GM10248 (cell line): ENCODE measurements around the gene EPRS1.
"Not testable (repeated sequence)": the region's sequence is repeated elsewhere in the genome, so short reads cannot be mapped to it uniquely, and the experiment has no call there.

Experiments
- CTCF ChIA-PET: fragments of 300-600 bp; sonication (Branson Sonifier 250); formaldehyde crosslinking; extraction: SDS; loops from one replicate; lab custom pipeline; 2021; ENCODE audit warnings: antibody characterized with exemption; lab: Yijun Ruan, JAX
- POLR2A ChIA-PET: fragments of 350-650 bp; sonication (Branson Sonifier 250); formaldehyde crosslinking; extraction: SDS; loops from one replicate; lab custom pipeline; 2020; ENCODE audit warnings: antibody characterized with exemption; lab: Yijun Ruan, JAX
- DNase-seq: peaks from one replicate; pipeline ENCODE4 v3.0.0; 2012; ENCODE audit errors: extremely low spot score
- TF ChIP-seq, protein P1 (sequence below): IDR thresholded peaks from 2 replicates; pipeline ENCODE4 v1.5.1; 2012; ENCODE audit warnings: mild to moderate bottlenecking, low read depth; ENCODE audit errors: extremely low read depth, missing control alignments, control extremely low read depth

The EPRS1 gene

DNA sequence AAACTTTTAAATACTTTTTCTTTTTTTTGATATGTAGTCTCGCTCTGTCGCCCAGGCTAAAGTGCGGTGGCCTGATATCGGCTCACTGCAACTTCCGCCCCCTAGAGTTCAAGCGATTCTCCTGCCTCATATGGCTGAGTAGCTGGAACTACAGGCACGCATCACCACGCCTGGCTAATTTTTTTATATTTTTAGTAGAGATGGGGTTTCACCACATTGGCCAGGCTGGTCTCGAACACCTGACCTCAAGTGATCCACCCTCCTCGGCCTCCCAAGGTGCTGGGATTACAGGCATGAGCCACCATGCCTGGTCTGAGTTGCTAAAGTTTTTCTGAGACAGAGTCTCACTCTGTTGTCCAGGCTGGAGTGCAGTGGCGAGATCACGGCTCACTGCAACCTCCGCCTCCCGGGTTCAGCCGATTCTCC is 40.0 kb upstream of the EPRS1 start:
- CTCF ChIA-PET = interaction anchor here (1.0 to 3.5 kb wide), 8 partner anchors 11 to 97 kb away, joined by 3 to 8 read pairs (median 4); no protein-coding TSS in a partner anchor
- POLR2A ChIA-PET = not testable (repeated sequence)

DNA sequence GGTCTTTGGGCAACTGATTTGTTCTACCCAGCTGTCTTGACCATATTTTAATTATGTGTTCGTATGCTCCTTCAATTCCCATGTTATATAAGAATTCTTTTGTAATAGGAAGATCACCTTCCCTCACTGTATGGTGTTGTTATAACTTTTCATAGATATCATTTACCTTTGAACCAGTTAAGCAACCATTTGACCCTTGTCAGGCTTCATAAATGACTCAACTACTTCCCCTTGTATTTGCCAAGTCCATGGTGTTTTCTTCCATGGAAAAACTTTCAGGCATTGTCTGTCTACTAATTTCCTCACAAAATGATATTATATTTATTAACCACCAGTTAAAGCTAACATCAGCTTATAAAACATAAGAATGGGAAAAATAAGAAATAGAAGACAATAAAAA is 38.2 kb upstream of the EPRS1 start:
- no peak for DNase-seq
- CTCF ChIA-PET = interaction anchor here (0.9 to 3.5 kb wide), 5 partner anchors 12 to 134 kb away, joined by 3 to 8 read pairs (median 3); no protein-coding TSS in a partner anchor
- TF ChIP-seq, protein P1, sequence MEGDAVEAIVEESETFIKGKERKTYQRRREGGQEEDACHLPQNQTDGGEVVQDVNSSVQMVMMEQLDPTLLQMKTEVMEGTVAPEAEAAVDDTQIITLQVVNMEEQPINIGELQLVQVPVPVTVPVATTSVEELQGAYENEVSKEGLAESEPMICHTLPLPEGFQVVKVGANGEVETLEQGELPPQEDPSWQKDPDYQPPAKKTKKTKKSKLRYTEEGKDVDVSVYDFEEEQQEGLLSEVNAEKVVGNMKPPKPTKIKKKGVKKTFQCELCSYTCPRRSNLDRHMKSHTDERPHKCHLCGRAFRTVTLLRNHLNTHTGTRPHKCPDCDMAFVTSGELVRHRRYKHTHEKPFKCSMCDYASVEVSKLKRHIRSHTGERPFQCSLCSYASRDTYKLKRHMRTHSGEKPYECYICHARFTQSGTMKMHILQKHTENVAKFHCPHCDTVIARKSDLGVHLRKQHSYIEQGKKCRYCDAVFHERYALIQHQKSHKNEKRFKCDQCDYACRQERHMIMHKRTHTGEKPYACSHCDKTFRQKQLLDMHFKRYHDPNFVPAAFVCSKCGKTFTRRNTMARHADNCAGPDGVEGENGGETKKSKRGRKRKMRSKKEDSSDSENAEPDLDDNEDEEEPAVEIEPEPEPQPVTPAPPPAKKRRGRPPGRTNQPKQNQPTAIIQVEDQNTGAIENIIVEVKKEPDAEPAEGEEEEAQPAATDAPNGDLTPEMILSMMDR = no peak
- POLR2A ChIA-PET = no interaction called here

More for the DNA sequence above, 40.0 kb upstream of the EPRS1 start:
- not testable (repeated sequence) for DNase-seq
- TF ChIP-seq, protein P1 = peak; percentile 57

DNA sequence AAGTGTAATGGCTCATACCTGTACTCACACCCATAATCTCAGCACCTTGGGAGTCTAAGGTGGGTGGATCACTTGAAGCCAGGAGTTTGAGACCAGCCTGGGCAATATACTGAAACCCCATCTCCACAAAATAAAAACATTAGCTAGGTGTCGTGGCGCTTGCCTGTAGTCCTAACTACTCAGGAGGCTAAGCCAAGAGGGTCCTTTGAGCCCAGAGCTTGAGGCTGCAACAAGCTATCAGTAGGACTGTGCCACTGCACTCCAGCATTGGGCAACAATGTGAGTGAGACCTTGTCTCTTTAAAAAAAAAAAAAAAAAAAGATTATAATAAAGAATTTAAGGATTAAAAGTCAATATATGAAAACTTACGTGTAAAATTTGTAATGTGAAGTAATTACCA is 31.6 kb upstream of the EPRS1 start:
- DNase-seq = no peak
- TF ChIP-seq, protein P1 = no peak
- ChIA-PET POLR2A (no interaction called here), CTCF (interaction anchor here (1.2 to 1.9 kb wide), 2 partner anchors 9 to 15 kb away, joined by 3 to 5 read pairs; no protein-coding TSS in a partner anchor)

- CTCF ChIA-PET = interaction anchor here (1.2 to 1.9 kb wide), 2 partner anchors 8 to 16 kb away, joined by 3 to 5 read pairs; no protein-coding TSS in a partner anchor
- POLR2A ChIA-PET = no interaction called here
- no peak for DNase-seq
- TF ChIP-seq, protein P1 = no peak
These were observed 30.8 kb upstream of the EPRS1 start for GRCh38 chr1:220076861-220077762.

DNA sequence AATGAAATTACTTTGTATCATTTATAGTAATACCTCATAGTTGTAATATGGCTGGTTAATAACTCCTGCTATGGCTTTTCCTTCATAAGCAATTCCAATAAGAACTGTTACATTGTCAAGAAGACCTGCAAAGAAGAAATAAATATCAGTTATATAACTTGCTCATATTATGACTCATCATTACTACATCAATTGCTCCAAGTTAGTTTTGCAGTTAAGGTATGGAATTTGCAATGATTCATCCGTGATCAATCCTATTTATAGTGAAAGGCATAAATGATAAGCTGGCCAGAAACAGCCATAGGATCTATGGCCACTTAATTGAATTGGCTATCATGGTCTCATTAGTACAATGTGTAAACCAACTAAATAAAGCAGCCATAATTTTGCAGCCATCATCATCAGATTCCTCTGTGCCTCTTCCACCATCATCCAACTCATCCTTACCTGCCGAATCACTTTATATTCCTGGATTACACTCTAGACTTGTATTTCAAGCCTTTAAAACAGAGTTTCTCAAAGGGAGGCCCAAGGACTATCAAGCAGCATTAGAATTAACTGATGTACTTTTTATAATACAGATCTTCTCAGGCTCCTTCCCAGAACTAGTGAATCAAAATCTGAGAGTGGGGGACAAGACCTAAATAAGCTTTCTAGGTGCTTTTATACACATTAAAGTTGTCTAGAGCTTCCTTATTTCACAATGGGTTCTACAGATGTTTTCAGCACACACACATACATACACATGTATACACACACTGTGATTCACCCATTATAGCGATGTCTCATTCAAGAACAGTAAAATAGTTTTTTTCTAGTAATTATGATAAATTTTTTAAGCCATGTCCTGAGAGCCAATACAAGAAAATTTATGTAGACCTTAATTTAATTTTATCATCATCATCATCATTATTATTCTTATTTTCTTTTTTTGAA is 21.2 kb upstream of the EPRS1 start:
- ChIA-PET POLR2A (no interaction called here), CTCF (interaction anchor here (1.3 to 2.3 kb wide), 8 partner anchors 12 to 55 kb away, joined by 3 to 7 read pairs (median 6); partner anchors contain the start of genes EPRS1 and IARS2)
- TF ChIP-seq, protein P1 = no peak
- DNase-seq = no peak

- DNase-seq = no peak
- ChIA-PET CTCF (no interaction called here), POLR2A (no interaction called here)
- TF ChIP-seq, protein P1 = no peak
These were observed 16.3 kb upstream of the EPRS1 start for GRCh38 chr1:220062629-220063028.
